ENCODE measurements around the gene STAT4.

Gene STAT4

DNA sequence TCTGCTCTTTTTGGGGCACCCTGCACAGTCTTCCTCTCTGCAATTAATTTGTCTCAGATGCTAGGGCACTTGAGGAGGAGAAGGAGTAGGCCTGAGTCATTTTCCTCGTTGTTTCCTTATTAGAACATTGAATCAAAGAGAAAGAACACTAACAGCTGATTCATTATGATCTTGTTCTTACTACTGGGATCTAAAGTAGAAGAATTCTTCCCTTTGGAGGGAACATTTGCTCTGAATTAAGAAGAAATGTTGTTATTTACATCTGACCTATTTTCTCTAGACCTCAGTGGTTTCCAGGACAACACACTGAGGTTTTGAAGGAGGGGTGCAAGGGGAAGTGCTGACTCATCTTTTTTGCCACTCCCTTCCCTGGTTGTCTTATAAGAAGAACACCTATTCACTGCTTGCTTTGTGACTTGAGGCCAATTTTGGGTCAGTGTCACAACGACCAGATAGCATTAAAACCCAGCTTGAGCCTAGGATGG lies 112.5 kb downstream of the STAT4 start:
- no peak for DNase-seq

DNA sequence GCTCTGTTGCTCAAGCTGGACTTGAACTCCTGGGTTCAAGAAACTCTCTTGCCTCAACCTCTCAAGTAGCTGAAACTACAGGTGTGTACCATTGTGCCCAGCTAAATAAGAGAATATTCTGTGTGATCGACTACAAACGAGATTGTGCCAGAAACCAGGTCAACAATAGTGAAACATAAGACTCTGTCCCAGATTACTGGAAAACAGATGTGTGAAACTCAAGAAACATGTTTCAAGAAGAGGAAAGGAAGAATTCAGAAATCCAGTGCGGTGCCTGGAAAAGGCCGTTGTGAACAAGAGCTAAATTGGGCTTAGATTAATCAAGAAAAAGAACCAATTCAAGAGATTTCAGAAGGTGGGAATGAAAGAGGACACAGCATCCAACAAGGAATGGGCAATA lies 113.4 kb downstream of the STAT4 start:
- no peak for DNase-seq

DNA sequence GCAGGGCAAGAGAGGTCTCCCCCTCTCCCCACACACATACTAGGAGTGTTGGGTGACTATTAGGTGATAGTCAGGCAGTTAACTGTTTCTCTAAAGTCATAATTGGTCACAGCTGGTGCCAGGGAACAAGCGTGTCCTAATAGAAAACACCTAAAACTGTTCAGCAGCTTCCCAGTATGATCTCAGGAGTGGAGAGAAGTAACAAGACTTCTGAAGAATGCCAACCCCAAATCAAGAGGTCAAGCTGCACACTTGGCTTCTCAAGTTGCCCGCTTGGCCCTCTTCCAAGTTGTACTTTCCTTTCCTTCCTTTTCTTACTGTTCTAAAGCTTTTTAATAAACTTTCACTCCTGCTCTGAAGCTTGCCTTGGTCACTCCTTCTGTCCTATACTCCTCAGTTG lies 114.4 kb downstream of the STAT4 start:
- no peak for DNase-seq

DNA sequence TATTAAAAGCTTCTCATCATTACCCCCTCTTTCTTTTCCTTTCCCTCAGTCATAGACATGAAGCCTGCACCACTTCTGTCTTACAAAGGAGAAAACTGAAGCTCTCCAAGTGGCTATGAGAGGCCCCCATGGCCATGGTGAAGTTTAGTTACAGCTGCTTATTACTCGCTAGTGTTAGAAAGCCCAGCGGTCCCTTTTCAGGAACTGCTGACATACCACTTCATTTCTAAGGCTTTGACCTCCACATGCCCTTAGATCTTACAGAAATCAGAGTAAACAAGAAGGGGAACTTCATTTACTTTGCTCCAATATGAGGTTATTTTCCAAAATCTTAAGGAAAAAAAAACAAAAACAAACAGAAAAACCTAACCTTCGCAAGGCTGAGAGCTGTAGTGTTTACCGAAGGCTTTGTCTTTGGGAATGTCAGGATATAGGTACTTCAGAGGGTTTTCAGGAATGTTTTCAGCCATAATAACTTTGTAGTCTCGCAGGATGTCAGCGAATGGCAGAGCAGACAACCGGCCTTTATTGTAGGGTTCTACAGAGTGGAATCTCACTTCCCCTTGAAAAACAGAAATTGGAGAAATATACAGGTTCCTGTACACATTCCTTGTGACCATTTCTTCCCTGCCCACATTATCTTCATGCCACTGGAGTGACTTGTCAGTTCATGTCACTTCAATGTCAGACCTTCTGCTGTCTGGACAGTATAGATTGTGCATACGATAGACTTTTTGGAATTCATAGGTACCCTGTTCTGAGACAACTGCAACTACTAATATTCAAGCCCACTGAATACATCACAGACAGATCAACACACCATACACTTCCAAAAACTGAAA lies 118.0 kb downstream of the STAT4 start:
- DNase-seq: no peak

DNA sequence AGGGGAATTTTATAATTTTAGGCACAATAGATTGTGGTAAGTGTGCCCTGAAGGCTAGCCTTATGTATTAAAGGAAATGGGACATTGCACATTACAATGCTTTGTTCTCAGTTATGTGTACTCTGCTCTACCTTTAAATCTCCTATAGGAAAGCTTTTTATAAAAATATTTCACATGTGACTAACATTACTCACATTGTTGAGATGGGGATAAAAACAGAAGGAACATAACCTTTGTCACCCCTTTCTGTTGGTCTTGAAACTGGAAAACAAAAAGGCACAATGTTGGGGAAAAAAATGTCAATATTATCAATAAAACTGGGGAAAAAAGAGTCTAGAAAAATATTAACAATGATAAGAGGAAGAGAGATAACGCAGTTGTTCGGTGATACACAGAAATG lies 119.5 kb downstream of the STAT4 start:
- no peak for DNase-seq

DNA sequence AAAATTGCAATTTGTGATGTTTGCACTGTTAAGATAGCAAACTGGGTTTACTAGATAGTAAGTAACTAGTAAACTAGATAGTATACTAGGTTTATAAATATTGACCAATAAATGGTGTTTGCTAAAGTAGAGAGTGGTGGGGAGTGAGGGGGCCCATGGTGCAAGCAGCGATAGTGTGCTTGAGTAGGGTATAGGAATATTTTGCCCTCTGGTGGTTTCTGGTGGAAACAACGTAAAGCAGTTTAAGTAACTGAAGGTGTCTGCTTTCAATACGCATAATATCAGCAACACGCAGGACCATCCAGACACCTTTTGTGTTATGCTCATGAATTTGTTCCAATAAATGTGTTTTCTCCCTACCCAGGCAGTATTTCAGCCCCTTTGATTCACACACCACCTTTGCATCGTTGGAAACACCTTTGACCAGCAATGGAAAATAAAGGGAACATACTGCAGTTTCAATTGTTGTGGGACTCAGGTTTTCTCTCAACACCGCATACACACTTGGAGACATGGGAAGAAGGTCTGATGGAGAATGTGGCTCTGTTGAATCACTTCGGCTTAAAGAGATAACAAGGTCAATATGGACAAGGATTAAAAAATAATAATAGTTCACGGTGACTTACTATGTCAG lies 120.2 kb downstream of the STAT4 start:
- DNase-seq: no peak

DNA sequence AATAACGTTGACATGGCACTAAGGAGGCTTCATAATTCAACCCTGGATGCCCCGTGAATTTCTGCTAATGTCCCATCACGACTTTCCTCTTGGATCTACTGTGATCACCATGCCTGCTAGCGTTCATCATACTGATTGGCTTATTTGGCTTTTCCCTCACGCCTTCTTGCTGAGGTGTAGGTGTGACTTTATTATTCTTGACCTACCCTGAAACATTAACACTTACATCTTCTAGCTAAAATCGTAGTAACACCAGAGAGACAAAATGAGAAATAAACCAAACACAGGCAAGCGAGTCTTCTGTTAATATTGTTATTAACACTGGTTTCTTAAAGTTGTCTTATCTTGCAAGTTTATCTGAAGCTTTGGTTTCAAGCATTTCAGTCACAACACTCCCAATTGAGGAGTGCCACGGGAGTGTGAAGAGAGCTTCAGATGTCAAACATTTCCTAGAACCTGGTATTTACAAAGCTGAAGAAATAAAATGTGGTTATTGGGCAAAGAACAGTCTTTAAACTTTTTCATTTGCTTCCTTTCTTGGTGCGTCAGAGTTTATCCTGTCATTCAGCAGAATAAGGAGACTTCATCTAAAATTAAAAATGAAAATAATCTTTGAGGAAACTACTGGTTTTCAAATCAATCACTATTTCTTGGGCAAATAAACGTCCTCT lies 121.4 kb downstream of the STAT4 start:
- DNase-seq: no peak

DNA sequence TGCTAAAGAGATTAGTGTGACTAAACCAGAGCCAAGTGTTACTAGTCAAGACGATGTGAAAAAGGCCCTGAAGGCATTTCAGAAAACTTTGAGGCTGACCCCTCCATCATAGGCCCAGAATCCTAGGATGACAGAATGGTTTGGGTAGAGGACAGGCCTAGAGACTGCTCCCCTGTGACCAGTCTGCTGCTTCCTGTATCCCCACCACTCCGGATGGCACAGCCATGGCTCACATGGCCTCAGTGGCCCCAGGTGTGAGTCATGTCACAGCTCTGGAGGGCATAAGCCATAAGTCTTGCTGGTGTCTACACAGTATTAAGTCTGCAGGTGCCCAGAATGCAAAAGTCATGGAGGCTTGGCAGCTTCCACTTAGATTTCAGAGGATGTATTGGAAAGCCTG lies 124.4 kb downstream of the STAT4 start:
- DNase-seq: no peak

DNA sequence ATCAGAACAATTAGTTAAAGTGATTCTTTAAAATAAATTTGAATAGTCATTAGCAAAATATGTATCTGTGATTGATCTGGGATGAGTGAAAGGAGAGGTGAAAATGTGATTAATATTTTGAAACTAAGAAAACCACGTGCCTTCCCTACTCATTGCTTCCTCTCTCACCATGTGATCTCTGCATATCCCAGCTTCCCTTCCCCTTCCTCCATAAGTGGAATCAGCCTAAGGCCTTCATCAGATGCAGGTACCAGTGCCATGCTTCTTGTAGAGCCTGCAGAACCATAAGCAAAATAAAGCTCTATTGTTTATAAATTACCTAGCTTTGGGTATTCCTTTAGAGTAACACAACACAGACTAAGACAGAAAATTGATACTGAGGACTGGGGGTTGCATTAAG lies 125.7 kb downstream of the STAT4 start:
- DNase-seq: no peak

DNA sequence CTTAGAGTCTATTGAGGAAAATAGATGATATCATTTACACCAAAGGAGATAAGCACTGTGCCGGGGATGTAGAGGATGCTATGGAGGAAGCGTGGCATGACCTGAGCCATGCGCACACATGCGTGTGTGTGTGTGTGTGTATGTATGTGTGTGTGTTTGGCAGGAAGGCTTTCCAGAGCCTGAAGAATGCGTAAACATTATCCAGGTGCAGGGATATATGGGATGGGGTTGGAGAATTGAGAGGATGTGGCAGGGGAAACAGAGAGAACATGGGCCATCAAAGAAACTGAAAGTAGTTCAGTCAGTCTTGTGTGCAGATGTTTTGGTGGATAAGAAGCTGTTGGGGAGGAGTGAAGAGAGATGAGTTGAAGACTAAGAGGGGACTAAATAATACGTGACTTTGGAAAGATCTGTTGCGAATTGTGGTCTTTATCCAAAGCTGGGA lies 127.5 kb downstream of the STAT4 start:
- DNase-seq: no peak

DNA sequence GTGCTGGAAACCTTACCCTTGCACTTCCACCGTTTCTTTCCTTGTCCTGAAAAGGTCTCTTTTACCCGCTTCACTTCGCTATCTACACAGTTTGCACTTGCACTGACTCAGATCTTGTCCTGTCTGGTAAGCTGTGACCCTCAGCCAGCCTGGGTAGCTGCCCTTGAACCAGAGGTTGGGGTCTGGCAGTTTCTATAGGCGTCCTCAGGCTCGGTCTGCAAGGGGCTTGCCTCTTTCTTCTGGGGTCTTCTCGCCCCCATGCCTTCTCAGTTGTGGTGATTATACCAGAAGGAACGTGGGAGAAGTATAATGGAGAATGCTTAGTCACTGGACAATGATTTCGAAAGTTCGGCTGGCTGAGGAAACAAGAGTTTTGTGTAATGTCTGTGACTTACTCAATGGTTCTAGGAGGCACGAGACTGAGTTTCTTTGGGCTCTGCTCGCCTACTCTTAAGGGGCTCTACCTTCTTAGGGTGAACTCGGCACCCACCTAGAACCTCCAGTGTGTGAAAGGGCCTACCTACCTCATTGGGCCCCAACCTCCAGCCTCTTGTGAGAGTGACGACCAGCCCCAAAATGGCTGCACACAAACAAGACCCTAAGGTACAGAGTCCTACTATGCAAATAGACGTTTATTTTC lies 129.9 kb downstream of the STAT4 start:
- DNase-seq: no peak

DNA sequence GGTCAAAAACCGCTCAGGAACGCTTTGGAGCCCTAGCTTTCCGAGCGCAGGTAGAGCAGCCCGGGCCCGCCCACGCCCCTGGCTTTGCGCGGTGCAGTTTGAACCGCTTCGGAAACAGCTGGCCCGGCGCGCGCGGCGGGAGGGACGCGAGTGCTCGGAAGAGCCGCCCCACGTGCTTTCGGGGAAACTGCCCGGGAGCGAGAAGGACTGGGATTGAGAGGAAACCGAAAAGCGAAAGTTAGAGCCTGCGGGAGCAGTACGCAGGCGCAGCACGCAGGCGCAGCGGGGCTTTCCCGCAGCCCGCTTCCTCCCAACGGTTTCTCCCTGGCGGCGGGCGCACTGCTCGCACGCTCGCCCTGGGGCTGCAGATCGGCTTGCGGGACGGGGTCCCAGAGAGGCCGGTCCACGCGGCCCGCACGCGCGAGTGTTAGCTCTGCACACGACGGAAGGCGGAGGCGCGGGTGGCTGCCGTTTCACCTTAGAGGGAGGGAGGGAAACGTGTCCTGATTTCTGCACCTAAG lies 130.5 kb downstream of the STAT4 start:
- DNase-seq: peak; percentile 98

DNA sequence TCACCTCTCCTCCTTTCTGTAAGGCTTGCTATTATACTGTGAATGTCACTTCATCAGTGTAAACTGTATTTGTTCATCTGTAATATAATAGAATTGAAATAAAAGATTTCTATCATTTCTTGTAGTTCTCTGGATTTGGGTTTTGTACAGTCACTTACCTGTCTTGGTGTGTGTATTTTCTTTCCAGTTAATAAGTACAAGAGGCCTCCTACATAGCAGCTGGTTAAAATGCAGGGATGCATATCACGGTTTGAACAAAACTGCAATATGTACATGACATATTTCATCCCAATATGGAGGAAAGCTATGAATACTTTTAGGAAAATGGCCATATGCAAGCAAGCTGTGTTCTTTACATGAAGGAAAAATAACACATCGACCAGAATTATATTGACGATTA lies 131.4 kb downstream of the STAT4 start:
- no peak for DNase-seq

DNA sequence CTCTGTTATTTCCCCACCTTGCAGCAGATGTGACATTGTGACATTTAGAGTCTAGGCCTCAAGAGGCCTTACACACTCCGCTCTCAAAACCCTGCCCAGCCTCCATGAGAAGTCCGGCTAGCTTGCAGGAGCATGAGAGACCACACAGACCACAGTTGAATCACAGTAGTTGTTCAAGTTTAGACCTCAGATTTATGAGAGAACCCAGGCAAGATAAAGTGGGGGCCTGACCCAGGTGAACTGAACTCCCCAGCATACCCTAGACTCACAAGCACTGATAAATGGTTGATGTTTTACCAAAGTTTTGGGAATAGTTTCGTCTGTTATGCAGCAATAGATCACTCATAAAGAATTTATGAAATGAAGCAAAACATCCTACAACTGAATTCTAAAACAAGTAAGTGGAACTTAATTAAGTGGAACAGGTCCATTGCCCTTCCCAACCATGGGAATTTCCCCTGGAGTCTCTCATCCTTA lies 132.1 kb downstream of the STAT4 start:
- DNase-seq: no peak

DNA sequence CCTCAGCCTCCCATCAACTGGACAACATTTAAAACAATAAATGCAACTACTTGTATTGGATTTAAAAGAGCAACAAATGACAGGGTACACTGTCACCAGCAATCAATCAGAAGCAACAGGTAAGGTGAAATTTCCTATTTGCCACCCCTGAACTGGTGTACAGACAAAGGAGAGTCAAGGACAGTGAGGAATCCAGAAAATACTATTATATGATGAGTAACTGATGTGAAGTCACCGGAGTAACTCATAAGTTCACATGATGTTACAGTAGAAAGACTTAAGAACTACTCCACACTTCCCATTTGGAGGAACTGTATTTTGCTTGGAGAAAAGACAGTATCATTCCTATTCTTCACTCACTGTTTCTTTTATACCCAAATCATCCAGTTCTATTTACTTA lies 132.7 kb downstream of the STAT4 start:
- DNase-seq: no peak

DNA sequence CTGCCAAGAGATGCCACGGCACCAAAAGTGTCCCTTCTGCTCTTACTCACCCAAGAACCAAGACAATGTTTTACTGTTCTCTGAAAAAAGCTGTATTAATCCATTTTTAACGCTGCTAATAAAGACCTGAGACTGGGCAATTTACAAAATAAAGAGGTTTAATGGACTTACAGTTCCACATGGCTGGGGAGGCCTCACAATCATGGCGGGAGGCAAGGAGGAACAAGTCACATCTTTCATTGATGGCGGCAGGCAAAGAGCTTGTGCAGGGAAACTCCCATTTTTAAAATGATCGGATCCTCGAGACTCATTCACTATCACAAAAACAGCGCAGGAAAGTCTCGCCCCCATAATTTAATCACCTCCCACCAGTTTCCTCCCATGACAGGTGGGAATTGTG lies 135.0 kb downstream of the STAT4 start:
- no peak for DNase-seq

DNA sequence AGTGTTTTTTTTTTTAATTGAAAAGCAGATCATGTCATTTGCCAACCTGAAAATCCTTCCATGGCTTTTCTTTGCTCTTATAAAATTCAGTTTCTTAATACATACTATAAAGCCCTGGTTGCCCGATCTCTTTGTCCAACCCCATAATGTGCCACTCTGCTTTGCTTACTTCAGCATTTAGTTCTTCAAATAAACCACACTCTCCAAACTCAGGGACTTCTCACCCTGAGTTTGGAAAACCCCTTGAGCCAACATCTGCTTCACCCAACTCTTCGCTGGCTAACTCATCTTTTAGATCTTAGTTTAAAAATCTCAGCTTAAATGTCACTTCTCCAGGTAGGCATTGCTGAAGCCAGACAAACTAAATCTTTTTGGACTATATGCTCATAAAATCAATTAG lies 135.6 kb downstream of the STAT4 start:
- DNase-seq: no peak

DNA sequence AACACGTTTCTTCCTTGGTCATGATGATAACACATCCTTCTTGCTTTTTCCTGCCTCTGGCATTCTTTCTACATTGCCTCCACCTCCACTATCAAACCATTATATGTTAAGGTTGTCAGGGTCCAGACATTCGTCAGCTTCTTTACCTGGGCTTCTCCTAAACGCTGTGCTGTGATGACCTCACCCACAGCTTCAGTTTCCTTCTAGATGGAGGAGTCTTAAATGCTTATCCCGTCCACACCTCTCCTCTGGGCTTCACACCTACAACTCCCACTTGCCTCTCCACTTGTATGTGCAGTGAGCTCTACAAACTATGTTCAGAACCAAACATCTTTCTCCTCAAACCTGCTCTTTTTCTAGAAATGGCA lies 136.2 kb downstream of the STAT4 start:
- DNase-seq: no peak

DNA sequence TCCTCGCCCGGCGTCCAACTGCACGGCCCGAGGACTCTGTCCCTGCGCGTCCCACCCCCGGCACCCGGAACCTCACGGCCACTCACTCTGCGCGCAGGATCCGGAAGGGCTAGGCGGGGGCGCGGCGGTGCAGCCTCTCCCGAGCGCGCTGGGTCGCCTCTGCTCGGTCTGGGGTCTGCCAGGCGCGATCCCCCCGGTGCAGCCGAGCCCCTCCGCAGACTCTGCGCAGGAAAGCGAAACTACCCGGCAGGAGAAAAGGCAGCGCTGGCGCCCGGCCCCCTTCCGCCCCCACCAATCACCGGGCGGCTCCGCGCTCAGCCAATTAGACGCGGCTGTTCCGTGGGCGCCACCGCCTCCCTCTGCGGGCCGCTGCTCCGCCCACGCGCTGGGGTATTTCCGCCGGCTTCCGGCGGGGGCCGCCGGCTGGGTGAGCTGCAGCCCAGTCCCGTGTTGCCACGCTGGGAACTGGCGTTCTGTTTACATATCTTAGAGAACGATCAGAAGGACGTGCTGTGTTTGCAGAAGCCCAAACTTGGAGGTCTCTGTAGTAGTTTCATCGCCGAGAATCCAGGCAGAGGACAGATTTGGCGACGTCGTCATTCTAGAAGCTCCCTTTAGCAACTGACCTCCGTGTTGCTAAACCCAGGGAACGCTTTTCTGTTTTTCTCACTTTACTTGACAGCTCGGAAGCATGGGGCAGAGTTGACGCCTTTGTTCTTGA lies 136.7 kb downstream of the STAT4 start, which contains the start of gene STAT1:
TSS of gene STAT1 (minus strand) at position 240 of the 721 bp plus-strand sequence. CDS start 4,168 bp downstream, outside the sequence.
- peak; percentile 96 for DNase-seq

DNA sequence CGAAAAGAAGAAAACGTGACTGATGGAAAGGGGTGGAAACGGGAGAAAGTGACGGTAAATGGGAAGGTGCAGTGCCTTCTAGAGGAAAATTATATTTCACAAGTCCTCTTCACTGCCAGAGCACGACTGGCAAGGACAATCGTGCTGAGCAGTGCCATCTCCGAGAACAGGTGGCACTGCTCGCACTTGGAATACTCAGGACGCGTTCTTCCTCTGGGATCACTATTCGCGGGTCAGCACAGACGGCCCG lies 137.2 kb downstream of the STAT4 start:
- no peak for DNase-seq

DNA sequence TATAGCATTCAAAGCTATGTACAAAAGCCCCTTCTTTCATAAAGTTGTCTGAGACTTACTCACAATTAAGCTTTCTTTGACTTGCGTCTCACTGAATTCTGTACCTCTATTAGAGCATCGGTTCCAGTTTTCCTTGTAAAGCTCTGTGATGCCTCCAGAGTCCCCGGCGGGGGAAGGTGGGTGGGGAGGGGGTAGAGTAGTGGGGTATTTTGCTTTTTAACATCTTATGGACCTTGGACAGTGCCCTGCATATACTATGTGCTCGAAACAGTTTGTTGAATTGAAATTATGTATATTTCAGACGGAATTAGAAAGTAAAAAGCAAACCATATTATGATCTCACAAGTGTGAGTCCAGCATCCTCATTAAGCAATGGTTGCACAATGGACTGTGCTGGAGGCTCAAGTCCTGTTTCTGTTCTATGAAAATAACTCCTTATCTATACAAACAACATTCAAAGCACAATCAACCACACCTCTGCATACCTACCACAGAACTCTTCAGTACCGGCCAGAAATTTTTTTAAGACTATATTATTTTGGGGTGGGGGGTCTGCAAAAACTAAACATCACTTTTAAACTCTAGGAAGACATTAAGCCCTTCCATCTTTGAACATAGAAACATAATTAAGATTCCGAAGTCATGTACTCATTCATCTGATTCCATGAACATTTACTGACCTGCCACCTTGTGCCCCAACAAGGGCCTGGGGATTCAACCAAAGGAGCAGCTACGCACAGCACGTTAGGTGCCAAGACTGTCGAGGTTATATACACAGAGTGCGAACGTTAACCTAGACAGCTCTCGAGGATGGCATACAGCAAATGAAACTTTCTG lies 137.7 kb downstream of the STAT4 start:
- DNase-seq: no peak

DNA sequence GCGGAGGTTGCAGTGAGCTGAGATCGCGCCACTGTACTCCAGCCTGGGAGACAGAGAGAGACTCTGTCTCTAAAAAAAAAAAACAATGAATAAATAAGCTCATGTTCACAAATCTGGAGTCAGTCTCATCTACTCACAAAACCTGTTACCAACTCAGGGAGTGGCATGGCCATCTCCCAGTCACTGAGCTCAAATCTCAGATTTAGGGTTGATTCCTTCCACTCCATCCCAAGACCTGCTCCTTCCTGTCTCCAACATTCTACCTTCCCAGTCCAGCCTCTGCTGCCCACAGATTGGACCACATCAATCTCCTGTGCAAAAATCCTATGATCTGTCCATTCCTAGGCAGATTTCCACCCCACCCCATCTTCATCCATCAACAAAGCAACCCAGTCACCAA lies 138.4 kb downstream of the STAT4 start:
- no peak for DNase-seq
